IMR-90 (cell line): ENCODE results near the gene PAPPA.

Source experiments
- BHLHE40 ChIP-seq: fragments of 150-350 bp; IDR thresholded peaks from 2 replicates; pipeline ENCODE4 v1.6.1; 2016; ENCODE audit warnings: mild to moderate bottlenecking, low read depth, low read length
- CEBPB ChIP-seq: IDR thresholded peaks from 2 replicates; pipeline ENCODE4 v1.6.1; 2012; ENCODE audit warnings: low read depth, low read length, improper control_type of control experiment
- CHD1 ChIP-seq: IDR thresholded peaks from 2 replicates; pipeline ENCODE4 v1.6.1; 2012; ENCODE audit warnings: low read depth, low read length, improper control_type of control experiment
- CTCF ChIP-seq: conservative IDR thresholded peaks from 2 replicates; pipeline ENCODE4 v1.5.1; 2012; ENCODE audit warnings: mild to moderate bottlenecking, low read depth, low read length, improper control_type of control experiment
- ELK1 ChIP-seq: fragments of 150-350 bp; IDR thresholded peaks from 2 replicates; pipeline ENCODE4 v1.6.1; 2016; ENCODE audit warnings: low read depth, mild to moderate bottlenecking, low read length, moderate library complexity, borderline replicate concordance
- MAFK ChIP-seq: IDR thresholded peaks from 2 replicates; pipeline ENCODE4 v1.6.1; 2012; ENCODE audit warnings: low read depth, low read length, improper control_type of control experiment
- MAZ ChIP-seq: IDR thresholded peaks from 2 replicates; pipeline ENCODE4 v1.6.1; 2012; ENCODE audit warnings: low read depth, mild to moderate bottlenecking, low read length, improper control_type of control experiment, moderate library complexity, borderline replicate concordance
- MXI1 ChIP-seq: IDR thresholded peaks from 2 replicates; pipeline ENCODE4 v1.6.1; 2012; ENCODE audit warnings: low read depth, mild to moderate bottlenecking, low read length, moderate library complexity, borderline replicate concordance
- POLR2A ChIP-seq: IDR thresholded peaks from 2 replicates; pipeline ENCODE4 v1.6.1; 2012; ENCODE audit warnings: mild to moderate bottlenecking, low read depth, low read length
- RAD21 ChIP-seq: IDR thresholded peaks from 2 replicates; pipeline ENCODE4 v1.6.1; 2012; ENCODE audit warnings: low read length, improper control_type of control experiment
- RCOR1 ChIP-seq: IDR thresholded peaks from 2 replicates; pipeline ENCODE4 v1.6.1; 2012; ENCODE audit warnings: mild to moderate bottlenecking, low read length, improper control_type of control experiment; ENCODE audit not compliant: insufficient replicate concordance
- RFX5 ChIP-seq: IDR thresholded peaks from 2 replicates; pipeline ENCODE4 v1.8.0; 2012; ENCODE audit warnings: low read depth, mild to moderate bottlenecking, low read length, moderate library complexity
- SMC3 ChIP-seq: fragments of 150-350 bp; IDR thresholded peaks from 2 replicates; pipeline ENCODE4 v1.6.1; 2016; ENCODE audit warnings: low read depth, mild to moderate bottlenecking, antibody characterized with exemption, low read length, moderate library complexity
- TF ChIP-seq, protein P1 (sequence below): fragments of 150-350 bp; IDR thresholded peaks from 2 replicates; pipeline ENCODE4 v1.6.1; 2017; ENCODE audit warnings: mild to moderate bottlenecking, antibody characterized with exemption, low read length, low read depth

GRCh38 chr9:116365056-116365471, 211.5 kb downstream of the PAPPA start:
- TF ChIP-seq CTCF (0 out of 2 replicates have a peak, but pooled peaks have one; percentile 11), POLR2A (no peak), SMC3 (no peak), ELK1 (no peak), BHLHE40 (no peak), RCOR1 (no peak), CHD1 (no peak), CEBPB (no peak), MXI1 (no peak), RFX5 (no peak), RAD21 (peak; percentile 28), MAFK (no peak), MAZ (peak; percentile 57; the same call in 1 of the 2 replicates)
- TF ChIP-seq, protein P1, sequence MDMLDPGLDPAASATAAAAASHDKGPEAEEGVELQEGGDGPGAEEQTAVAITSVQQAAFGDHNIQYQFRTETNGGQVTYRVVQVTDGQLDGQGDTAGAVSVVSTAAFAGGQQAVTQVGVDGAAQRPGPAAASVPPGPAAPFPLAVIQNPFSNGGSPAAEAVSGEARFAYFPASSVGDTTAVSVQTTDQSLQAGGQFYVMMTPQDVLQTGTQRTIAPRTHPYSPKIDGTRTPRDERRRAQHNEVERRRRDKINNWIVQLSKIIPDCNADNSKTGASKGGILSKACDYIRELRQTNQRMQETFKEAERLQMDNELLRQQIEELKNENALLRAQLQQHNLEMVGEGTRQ, result no peak
